NCI-H1105 (cell line): ENCODE results near the gene SPSB4.

ENCODE experiments used
- DNase-seq: peaks from one replicate; lab custom pipeline; 2025; lab: John Stamatoyannopoulos, UW

SPSB4 gene

DNA sequence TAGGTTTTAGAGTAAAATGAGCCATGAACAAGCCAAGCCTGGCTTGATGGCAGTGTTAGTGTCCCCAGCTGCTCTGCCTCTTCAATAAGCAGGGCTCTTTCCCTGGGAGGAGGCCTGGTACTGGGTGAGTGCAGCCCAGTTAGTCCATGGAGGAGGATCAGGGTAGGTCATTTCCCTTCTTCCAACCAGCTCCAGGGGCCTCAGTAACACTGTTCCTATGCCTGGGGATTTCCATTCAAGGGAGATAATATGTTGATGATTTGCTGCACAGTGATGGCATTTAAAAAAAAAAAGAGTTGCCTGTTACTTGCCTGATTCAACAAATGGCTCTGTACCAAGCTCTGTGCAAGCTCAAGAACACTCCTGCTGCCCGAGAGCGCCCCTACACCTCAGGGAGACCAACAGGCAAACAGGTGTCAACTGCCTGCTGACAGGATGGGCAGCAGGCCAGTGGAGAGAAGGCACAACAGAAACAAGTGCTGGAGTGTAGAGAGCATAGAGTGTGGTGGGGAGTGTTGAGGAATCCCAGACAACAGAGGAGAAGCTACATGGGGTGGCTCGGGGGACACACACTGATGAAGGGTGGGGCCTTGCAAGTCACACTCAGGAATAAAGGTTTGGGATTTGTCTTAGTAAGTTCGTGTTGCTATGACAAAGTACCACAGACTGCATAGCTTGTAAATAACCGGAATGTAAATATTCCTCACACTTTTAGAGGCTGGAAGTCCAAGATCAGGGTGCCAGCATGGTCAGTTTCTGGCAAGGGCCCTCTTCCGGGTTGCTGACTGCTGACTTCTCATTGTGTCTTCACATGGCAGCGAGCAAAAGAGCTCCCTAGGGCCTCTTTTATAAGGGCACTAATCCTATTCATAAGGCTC, 101.9 kb downstream of the SPSB4 start:
- DNase-seq: no peak

DNA sequence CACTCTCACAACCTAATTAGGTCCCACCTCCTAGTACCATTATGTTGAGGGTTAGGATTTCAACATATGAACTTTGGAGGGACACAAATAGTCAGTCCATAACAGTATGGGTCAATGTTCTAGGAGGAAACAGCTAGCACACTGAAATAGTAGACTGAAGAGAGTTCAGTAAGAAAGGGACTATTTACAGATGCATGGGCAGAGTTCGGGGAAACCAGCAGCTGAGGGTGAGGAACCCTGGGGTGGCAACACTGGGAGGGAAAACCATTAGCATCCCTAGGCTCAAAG, 102.5 kb downstream of the SPSB4 start:
- no peak for DNase-seq

DNA sequence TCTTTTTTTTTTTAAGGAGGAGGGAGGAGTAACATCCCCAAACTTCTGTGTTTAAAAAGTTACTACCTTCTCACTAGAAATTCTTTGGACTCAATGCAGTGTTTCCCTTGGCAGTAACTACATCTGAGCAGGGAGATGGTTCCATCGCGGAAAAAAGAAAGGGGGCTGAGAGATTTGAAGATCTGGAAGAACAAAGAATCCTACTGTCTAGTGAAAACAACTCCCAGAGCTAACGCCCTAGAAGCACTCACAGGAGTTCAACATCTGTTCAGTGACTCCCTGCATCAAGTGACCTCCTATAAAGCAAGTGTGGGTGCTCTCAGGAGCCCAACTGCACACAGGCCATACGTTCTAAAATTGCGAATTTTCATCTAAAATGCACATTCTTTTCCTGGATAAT, 113.7 kb downstream of the SPSB4 start:
- no peak for DNase-seq

- no peak for DNase-seq
Measured at GRCh38 chr3:141167681-141168080, 116.5 kb downstream of the SPSB4 start.

- no peak for DNase-seq
Measured at GRCh38 chr3:141170678-141171295, 119.6 kb downstream of the SPSB4 start.

GRCh38 chr3:141174674-141175073, 123.5 kb downstream of the SPSB4 start:
- no peak for DNase-seq

DNA sequence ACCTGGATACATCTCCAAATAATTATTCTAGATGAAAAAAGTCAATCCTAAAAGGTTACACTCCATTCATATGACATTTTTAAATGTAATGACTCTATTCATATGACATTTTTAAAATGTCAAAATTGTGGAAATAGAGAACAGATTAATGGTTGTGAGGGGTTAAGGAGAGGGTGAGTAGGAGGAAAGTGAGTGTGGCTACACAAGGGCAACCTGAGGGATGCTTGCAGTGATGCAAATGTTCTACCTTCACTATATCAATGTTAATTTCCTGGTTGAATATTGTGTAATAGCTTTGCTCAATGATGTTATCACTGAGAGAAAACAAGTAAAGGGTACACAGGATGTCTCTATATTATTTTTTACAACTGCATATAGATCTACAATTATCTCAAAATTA, 125.6 kb downstream of the SPSB4 start:
- DNase-seq: no peak

GRCh38 chr3:141178026-141178425, 126.9 kb downstream of the SPSB4 start:
- no peak for DNase-seq

DNA sequence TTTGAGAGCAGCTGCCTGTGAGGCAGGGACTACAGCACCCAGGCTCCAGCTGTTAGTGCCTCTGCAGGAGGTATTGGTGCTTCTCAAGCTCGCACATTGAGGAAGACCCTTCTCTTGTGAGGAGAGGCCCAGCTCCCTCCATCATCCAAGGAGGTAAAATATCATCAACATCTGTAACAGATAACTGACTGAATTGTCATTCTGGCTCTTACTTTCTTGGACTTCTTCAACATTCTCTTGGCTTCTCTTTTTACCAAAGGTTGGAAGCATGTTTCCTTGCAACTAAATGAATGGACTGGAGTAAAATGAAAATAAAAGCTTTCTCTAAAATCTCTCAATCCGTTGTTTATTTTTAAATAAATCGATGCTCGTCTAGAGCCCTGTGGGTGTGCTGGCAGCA, 127.4 kb downstream of the SPSB4 start:
- DNase-seq: no peak

DNA sequence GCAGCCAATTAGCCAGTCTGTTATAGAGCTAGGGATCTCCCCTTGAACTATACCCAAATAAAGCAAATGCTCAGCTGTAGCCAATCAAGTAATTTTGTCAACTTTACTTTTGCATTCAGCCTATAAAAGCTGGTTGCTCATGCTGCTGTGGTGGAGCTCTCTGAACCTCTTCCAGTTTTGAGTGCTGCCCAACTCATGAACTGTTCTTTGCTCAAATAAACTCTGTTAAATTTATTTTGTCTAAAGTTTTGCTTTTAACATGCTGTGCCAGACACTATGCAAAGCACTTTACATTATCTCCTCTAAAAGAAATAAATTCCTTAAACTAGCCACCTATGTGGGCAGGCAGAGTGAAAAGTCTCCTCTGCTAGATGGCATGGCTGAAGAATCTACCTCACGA, 128.8 kb downstream of the SPSB4 start:
- no peak for DNase-seq

- DNase-seq: no peak
Measured at GRCh38 chr3:141181196-141181595, 130.0 kb downstream of the SPSB4 start.

DNA sequence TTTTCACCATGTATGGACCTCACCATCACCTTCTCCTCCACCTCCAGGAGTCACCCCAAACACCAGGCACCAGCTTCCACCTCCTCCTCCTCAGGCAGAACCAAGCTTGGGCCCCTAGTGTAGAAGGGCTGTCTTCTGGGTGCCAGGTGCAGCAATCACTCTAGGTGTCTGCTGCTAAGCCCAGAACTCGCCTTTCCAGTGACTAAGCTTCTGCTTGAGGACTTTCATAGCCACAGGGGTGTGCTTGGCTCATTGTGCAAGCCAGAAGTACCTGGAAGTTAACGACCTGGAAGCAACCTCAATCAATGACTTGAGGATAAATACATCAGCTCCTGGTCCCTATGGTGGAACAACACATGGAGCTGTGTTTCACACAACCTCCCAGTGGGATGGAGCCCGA, 130.7 kb downstream of the SPSB4 start:
- DNase-seq: no peak

DNA sequence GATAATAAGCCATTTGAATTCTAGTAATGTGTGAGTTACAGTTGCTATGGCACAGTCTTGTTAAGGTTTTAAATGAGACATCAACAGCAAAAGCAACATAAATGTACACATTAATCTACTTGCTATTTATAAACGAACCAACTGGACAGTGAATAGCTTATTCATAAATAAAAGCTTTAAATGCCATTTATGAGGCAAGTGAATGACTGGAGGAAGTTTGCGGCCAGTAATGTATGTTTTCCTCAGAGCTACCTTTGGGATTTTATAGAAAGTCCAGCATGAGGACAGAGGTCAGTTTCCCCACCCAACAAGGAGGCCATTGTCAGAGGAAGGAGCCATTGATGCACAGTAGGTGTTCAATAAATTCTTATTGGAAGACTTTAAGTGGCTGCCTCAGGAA, 132.5 kb downstream of the SPSB4 start:
- DNase-seq: no peak

- DNase-seq: no peak
Measured at GRCh38 chr3:141184430-141184829, 133.3 kb downstream of the SPSB4 start.

DNA sequence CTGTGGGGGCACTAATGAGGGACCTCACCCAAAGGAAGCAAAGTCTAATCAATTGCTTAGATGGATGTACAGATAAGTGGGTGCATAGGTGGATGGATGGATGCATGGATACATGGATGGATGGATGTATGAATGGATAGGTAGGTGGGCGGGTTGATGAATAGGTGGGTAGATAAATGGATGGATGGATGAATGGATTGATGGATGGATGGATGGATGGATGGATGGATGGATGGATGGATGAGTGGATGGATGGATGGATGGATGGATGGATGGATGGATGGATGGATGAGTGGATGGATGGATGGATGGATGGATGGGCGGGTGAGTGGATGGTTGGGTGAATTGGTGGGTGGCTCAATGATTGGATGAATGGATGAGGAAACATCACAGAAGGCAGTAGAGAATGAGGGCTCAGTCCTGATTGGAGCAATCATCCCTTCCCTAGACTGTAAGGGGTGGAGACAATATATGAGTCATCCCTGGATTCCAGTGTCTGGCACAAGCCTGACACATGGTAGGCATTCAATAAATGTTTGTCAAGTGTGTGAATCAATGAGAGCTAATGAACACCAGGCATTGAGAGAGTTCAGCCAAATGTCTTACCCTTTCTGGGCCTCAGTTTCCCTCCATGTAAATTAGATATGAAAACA, 140.1 kb downstream of the SPSB4 start:
- no peak for DNase-seq

DNA sequence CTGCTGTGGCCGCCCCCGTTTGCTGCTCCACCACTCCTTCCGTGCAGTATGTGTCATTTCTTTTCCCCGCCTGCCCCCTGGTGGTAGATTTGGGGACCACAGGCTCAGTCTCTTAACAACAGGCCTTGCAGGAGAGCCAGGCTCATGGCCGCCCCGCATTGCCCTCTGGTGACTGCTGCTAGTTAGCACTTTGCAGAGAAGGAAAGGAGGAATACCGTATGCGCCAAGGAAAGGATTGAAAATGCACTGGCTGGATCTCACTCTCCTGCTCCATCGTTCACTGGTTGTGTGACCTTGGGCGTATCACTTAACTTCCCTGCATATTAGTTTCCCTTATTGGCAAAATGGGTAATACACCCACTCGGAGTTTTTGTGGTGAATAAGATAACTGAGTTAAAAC, 141.2 kb downstream of the SPSB4 start:
- DNase-seq: peak; percentile 95

GRCh38 chr3:141193066-141193830, 142.1 kb downstream of the SPSB4 start:
- DNase-seq: no peak
